AG09309 (cell line): Measurements from ENCODE around the gene TRAF3IP3.
A peak's percentile ranks its signal among the peaks of the same experiment; 100 is the strongest.
"Not testable (repeated sequence)": the region's sequence is repeated elsewhere in the genome, so short reads cannot be mapped to it uniquely, and the experiment has no call there.

Experiments
- DNase-seq: peaks from one replicate; pipeline ENCODE4 v3.0.0-alpha.2; 2010; ENCODE audit warnings: low read depth
- H3K4me3 ChIP-seq: 2 replicates; pipeline ENCODE4 v1.5.1; 2011; ENCODE audit warnings: mild to moderate bottlenecking, low read depth, low read length, moderate library complexity; ENCODE audit not compliant: control insufficient read depth
- TF ChIP-seq, protein P1 (sequence below): IDR thresholded peaks from 2 replicates; pipeline ENCODE4 v1.5.1; 2011; ENCODE audit warnings: mild to moderate bottlenecking, low read depth, low read length, inconsistent platforms; ENCODE audit not compliant: insufficient read depth, control insufficient read depth; ENCODE audit errors: missing control alignments

TRAF3IP3 gene

DNA sequence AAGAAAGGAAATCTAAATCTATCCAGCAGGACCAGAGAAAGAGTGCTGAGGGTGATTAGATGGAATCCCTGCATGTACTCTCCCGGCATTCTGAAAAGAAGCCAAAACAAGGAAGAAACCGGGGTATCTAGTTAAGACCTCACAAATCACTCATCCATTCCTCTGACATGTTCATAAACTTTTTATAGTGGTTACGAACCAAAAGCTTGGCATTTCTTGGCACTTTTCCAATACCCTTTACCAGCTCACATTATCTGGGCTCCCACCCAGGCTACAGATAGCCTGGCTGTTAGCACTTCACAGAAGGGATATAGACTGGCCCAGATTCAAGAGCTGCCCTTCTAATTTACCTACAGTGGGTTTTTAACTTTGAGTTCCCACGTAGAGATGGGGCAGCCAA is 30.3 kb downstream of the TRAF3IP3 start:
- DNase-seq, result no peak
- TF ChIP-seq, protein P1, sequence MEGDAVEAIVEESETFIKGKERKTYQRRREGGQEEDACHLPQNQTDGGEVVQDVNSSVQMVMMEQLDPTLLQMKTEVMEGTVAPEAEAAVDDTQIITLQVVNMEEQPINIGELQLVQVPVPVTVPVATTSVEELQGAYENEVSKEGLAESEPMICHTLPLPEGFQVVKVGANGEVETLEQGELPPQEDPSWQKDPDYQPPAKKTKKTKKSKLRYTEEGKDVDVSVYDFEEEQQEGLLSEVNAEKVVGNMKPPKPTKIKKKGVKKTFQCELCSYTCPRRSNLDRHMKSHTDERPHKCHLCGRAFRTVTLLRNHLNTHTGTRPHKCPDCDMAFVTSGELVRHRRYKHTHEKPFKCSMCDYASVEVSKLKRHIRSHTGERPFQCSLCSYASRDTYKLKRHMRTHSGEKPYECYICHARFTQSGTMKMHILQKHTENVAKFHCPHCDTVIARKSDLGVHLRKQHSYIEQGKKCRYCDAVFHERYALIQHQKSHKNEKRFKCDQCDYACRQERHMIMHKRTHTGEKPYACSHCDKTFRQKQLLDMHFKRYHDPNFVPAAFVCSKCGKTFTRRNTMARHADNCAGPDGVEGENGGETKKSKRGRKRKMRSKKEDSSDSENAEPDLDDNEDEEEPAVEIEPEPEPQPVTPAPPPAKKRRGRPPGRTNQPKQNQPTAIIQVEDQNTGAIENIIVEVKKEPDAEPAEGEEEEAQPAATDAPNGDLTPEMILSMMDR, result no peak
- H3K4me3 ChIP-seq, result no peak overlapping the region

- no peak for DNase-seq
- TF ChIP-seq, protein P1, result no peak
- H3K4me3 ChIP-seq, result no peak overlapping the region
Observed at GRCh38 chr1:209787551-209787950, 31.7 kb downstream of the TRAF3IP3 start.

DNA sequence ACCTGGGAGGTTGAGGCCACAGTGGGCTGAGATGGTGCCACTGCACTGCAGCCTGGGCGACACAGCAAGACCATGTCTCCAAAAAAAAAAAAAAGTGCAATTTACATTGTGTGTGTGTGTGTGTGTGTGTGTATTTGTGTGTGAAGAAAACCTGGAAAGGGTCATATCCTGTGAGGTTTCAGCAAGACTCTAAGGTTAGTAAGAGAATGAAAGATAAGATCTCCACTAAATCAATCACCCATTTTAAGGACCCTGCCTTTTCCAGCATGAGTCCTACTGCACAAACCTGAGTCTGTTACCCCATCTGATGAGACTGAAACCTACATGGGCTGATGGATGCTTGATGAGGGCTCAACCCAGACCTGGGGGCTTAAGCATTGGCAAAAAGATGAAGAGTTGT is 33.4 kb downstream of the TRAF3IP3 start:
- TF ChIP-seq, protein P1, result no peak
- no peak for DNase-seq
- no peak overlapping the region for H3K4me3 ChIP-seq

- no peak overlapping the region for H3K4me3 ChIP-seq
- no peak for DNase-seq
- TF ChIP-seq, protein P1, result no peak
Observed at GRCh38 chr1:209790286-209791193, 34.7 kb downstream of the TRAF3IP3 start.

GRCh38 chr1:209791920-209792319 is 36.1 kb downstream of the TRAF3IP3 start:
- TF ChIP-seq, protein P1, result no peak

DNA sequence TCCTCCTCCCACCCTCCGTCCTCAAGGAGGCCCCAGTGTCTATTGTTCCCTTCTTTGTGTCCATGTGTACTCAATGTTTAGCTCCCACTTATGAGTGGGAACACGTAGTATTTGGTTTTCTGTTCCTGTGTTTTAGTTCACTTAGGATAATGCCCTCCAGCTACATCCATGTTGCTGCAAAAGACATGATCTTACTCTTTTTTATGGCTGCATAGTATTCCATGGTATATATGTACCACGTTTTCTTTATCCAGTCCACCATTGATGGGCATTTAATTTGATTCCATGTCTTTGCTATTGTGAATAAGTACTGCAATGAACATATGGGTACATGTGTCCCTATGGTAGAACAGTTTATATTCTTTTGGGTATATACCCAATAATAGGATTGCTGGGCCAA is 37.9 kb downstream of the TRAF3IP3 start:
- not testable (repeated sequence) for DNase-seq, H3K4me3 ChIP-seq

More at GRCh38 chr1:209791920-209792319, 36.1 kb downstream of the TRAF3IP3 start:
- H3K4me3 ChIP-seq, result no peak overlapping the region
- no peak for DNase-seq

- H3K4me3 ChIP-seq, result no peak overlapping the region
- TF ChIP-seq, protein P1, result peak; percentile 15
- DNase-seq, result no peak
Observed at GRCh38 chr1:209797978-209798639, 42.3 kb downstream of the TRAF3IP3 start.
